ENCODE data around the gene RAB1A.

RAB1A gene

DNA sequence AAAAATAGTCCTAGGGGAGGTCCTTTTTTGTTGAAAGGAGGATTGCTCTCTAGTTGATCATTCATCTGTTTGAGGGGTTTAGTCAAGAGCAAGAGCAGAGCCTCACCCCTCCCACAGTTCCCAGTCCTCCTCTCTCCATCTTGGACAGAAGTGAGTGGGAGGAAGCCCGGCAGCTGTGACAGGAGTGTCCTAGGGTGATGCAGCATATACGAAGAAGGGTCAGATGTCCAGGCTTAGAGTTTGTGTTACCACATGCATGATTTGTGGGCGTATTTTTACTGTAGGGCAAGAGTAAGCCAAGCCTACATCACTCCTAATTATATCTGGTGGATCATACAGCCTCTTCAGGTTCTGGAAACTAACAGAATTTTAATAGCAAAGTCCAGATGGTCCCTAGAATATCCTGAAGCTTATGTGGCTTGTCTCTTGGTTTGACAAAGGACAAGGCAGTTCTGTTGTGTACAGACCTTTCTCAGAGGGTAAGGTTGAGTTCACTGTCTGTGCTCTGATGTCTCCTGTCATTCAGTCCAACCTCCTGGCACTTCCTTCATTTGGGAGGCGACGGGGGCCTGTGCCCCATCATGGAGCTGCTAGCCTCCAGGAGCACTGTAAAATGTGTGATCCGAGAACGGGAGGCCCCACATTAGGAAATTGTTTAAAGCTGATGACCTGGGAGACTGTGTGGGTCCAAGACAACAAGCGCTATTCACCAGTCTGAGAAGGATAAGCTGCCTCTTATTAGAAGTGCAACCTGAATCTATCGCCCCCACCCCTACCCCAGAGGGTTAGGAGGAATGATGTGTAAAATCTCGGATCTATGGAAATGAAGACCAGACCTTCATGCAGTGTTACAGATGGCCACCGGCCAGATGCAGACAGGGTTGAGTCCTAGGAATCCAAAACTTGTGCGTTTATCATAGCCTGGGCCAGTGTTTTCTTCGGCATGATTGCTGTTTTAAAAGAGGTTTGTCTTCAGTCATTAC lies 66.8 kb downstream of the RAB1A start:
- peaks cover 16% of the 10 kb centered on the region; the same call in 1 of the 2 replicates for H3K79me2 ChIP-seq (ENCODE audit: low read length)
- H2AFZ ChIP-seq (ENCODE audit: low read length), result no peak overlapping the region
- H3K36me3 ChIP-seq (replicated peaks; ENCODE audit: insufficient read depth, low read length), result no peaks in the 10 kb centered on the region
- H3K4me2 ChIP-seq (ENCODE audit: low read depth, low read length), result no peak overlapping the region
- no peak overlapping the region for H3K27ac ChIP-seq (ENCODE audit: low read length)
- no peak overlapping the region for H3K4me3 ChIP-seq (ENCODE audit: low read length)
- no peaks in the 10 kb centered on the region for H3K27me3 ChIP-seq (replicated peaks; ENCODE audit: insufficient read depth, low read length)
- H3K9me3 ChIP-seq (replicated peaks; ENCODE audit: insufficient read depth, low read length), result no peaks in the 10 kb centered on the region
- no peaks in the 10 kb centered on the region for H4K20me1 ChIP-seq (ENCODE audit: insufficient read depth, low read length)
- H3K9ac ChIP-seq (ENCODE audit: low read length), result no peak overlapping the region
- no peak for DNase-seq
- TF ChIP-seq EZH2phosphoT487 (IDR thresholded peaks at IDR 0.05; ENCODE audit: low read length) (no peak), EZH2 (optimal IDR thresholded peaks at IDR 0.05; ENCODE audit: low read depth, low read length) (no peak)
- TF ChIP-seq, protein P1, sequence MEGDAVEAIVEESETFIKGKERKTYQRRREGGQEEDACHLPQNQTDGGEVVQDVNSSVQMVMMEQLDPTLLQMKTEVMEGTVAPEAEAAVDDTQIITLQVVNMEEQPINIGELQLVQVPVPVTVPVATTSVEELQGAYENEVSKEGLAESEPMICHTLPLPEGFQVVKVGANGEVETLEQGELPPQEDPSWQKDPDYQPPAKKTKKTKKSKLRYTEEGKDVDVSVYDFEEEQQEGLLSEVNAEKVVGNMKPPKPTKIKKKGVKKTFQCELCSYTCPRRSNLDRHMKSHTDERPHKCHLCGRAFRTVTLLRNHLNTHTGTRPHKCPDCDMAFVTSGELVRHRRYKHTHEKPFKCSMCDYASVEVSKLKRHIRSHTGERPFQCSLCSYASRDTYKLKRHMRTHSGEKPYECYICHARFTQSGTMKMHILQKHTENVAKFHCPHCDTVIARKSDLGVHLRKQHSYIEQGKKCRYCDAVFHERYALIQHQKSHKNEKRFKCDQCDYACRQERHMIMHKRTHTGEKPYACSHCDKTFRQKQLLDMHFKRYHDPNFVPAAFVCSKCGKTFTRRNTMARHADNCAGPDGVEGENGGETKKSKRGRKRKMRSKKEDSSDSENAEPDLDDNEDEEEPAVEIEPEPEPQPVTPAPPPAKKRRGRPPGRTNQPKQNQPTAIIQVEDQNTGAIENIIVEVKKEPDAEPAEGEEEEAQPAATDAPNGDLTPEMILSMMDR (IDR thresholded peaks at IDR 0.05; ENCODE audit: low read length), result no peak
- H3K9me2 ChIP-seq (replicated peaks; ENCODE audit: insufficient read depth, low read length), result no peaks in the 10 kb centered on the region
- peaks cover 14% of the 10 kb centered on the region for H3K4me1 ChIP-seq (ENCODE audit: low read length)
- H3F3A ChIP-seq (ENCODE audit: insufficient read depth, low read length), result peaks cover 5% of the 10 kb centered on the region; the same call in 1 of the 2 replicates

GRCh38 chr2:65061910-65062339 lies 68.0 kb downstream of the RAB1A start:
- H3K27ac ChIP-seq (ENCODE audit: low read length), result no peak overlapping the region
- H3K4me3 ChIP-seq (ENCODE audit: low read length), result no peak overlapping the region
- no peaks in the 10 kb centered on the region for H3K27me3 ChIP-seq (replicated peaks; ENCODE audit: insufficient read depth, low read length)
- no peaks in the 10 kb centered on the region for H3K36me3 ChIP-seq (replicated peaks; ENCODE audit: insufficient read depth, low read length)
- peaks cover 28% of the 10 kb centered on the region for H3K79me2 ChIP-seq (ENCODE audit: low read length)
- H3K9me3 ChIP-seq (replicated peaks; ENCODE audit: insufficient read depth, low read length), result no peaks in the 10 kb centered on the region
- peaks cover 5% of the 10 kb centered on the region; the same call in 1 of the 2 replicates for H3F3A ChIP-seq (ENCODE audit: insufficient read depth, low read length)
- no peak overlapping the region for H2AFZ ChIP-seq (ENCODE audit: low read length)
- no peaks in the 10 kb centered on the region for H3K9me2 ChIP-seq (replicated peaks; ENCODE audit: insufficient read depth, low read length)
- H3K9ac ChIP-seq (ENCODE audit: low read length), result no peak overlapping the region
- no peaks in the 10 kb centered on the region for H4K20me1 ChIP-seq (ENCODE audit: insufficient read depth, low read length)
- no peak for TF ChIP-seq EZH2 (optimal IDR thresholded peaks at IDR 0.05; ENCODE audit: low read depth, low read length)
- H3K4me2 ChIP-seq (ENCODE audit: low read depth, low read length), result no peak overlapping the region
- DNase-seq, result no peak
- peaks cover 20% of the 10 kb centered on the region for H3K4me1 ChIP-seq (ENCODE audit: low read length)

DNA sequence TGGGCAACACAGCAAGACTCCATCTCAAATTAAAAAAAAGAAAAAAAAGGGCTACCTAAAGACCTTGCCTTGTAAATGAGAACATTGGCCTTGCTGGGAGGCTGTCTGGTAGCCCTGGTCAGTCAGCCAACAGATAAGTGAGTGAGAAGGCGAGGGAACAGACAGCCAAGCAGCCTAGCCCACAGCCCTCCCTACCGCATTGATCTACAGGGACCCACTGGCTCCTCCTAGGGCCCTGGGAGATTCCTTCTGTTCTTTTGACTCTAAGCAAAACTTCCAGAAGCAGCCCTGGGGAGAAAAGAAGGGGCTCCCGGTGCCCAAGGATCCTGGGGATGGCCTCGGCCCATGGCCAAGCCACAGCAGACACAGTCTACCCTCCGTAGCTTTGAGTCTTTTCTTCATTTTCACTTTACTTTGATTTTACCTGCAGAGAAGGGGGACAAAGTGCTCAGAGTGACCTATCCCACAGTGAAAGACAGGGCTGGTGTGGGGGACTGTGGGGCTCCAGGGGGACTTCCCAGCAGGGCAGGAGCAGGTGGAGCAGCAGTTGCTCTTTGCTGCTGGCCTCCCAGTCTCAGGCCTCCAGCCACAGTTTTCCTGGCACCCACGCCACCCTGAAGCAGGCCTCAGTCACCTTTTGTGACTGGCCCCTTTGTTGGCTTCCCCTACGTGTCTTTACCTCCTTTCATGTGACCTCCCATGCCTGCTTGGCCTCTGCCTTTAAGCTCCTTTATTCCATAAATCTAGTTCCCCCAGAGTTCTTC lies 68.6 kb downstream of the RAB1A start:
- H3K79me2 ChIP-seq (ENCODE audit: low read length), result peaks cover 30% of the 10 kb centered on the region
- TF ChIP-seq, protein P1 (IDR thresholded peaks at IDR 0.05; ENCODE audit: low read length), result no peak
- TF ChIP-seq EZH2 (optimal IDR thresholded peaks at IDR 0.05; ENCODE audit: low read depth, low read length), result no peak
- no peak for TF ChIP-seq EZH2phosphoT487 (IDR thresholded peaks at IDR 0.05; ENCODE audit: low read length)
- no peaks in the 10 kb centered on the region for H3K27me3 ChIP-seq (replicated peaks; ENCODE audit: insufficient read depth, low read length)

More for the DNA sequence above, 68.6 kb downstream of the RAB1A start:
- H3K9me3 ChIP-seq (replicated peaks; ENCODE audit: insufficient read depth, low read length), result no peaks in the 10 kb centered on the region
- no peak for DNase-seq
- no peaks in the 10 kb centered on the region for H3K36me3 ChIP-seq (replicated peaks; ENCODE audit: insufficient read depth, low read length)
- no peak overlapping the region for H3K4me3 ChIP-seq (ENCODE audit: low read length)
- no peak overlapping the region for H2AFZ ChIP-seq (ENCODE audit: low read length)
- H3K9ac ChIP-seq (ENCODE audit: low read length), result no peak overlapping the region
- H3K4me2 ChIP-seq (ENCODE audit: low read depth, low read length), result no peak overlapping the region
- H4K20me1 ChIP-seq (ENCODE audit: insufficient read depth, low read length), result no peaks in the 10 kb centered on the region
- no peak overlapping the region for H3K27ac ChIP-seq (ENCODE audit: low read length)
- peaks cover 21% of the 10 kb centered on the region for H3K4me1 ChIP-seq (ENCODE audit: low read length)
- peaks cover 5% of the 10 kb centered on the region; the same call in 1 of the 2 replicates for H3F3A ChIP-seq (ENCODE audit: insufficient read depth, low read length)
- H3K9me2 ChIP-seq (replicated peaks; ENCODE audit: insufficient read depth, low read length), result no peaks in the 10 kb centered on the region

Data from MM.1S (cell line).